GM21447 (cell line): Measurements from ENCODE around the gene CRAT.
"Not testable (repeated sequence)": the region's sequence is repeated elsewhere in the genome, so short reads cannot be mapped to it uniquely, and the experiment has no call there.

Experiments used
- ATAC-seq: cut with Tn5 transposase; IDR thresholded peaks from one replicate; pipeline ENCODE4 v1.9.1; 2021; ENCODE audit not compliant: unreplicated experiment

The CRAT gene

GRCh38 chr9:129138476-129139232, 28.1 kb upstream of the CRAT start:
- no peak for ATAC-seq

- no peak for ATAC-seq
Measured at GRCh38 chr9:129138144-129138462, 27.5 kb upstream of the CRAT start.

DNA sequence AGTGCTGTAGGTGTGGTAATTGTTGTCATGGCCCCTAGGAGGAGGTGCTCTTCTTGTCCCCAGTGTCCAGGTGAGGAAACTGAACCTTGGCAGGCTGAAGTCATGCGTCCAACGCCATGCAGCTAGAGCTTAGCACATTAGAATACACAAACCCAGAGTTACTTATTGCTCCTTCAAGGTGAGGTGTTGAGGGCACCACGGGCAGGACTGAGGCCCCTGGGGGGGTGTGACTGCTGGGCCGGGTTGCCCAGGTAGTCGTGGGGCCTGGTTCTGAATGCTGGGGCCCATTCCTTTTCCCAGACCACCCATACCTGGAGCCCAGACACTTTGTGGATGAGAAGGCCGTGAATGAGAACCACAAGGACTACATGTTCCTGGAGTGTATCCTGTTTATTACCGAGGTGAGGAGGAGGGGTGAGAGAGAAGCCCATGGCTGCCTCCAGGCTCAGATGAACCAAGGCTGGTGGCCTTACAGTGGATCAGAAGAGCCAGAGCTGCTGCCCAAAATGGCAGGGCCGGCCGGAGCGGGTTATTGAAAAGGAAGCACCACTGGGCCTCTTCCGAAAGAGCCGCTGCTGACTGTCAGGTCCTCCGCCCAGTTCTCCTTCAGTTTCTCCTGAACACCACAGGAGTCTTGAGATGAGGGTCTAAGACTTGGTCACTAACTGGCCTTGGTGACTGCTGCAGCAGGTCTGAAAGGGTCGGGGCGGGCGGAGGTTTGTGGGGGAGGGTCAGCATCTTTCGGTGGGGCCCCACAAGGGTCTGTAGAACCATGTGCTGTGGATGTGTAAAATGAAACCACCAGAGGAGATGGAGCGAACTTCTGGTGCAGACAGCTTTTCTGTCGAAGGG, 26.9 kb upstream of the CRAT start:
- no peak for ATAC-seq

GRCh38 chr9:129136446-129137035, 25.9 kb upstream of the CRAT start:
- no peak for ATAC-seq

DNA sequence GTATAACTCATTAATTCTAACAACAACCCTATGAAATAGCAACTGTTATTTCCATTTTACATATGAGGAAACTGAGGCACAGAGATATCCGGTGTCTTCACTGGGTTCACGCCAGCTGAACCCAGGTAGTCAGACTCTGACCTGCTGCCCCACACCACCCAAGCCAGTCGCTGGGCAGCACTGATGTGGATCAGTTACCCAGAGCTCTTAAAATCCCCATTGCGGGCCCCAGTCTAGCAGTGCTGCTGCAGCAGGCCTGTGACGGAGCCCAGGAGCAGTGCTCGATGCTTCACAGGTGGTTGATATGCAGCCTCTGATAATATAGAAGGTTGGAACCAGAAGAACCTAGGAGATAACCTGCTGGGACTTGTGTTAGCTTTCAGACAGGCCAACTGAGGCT, 24.9 kb upstream of the CRAT start:
- ATAC-seq = no peak

- ATAC-seq = no peak
Measured at GRCh38 chr9:129133082-129133481, 22.5 kb upstream of the CRAT start.

DNA sequence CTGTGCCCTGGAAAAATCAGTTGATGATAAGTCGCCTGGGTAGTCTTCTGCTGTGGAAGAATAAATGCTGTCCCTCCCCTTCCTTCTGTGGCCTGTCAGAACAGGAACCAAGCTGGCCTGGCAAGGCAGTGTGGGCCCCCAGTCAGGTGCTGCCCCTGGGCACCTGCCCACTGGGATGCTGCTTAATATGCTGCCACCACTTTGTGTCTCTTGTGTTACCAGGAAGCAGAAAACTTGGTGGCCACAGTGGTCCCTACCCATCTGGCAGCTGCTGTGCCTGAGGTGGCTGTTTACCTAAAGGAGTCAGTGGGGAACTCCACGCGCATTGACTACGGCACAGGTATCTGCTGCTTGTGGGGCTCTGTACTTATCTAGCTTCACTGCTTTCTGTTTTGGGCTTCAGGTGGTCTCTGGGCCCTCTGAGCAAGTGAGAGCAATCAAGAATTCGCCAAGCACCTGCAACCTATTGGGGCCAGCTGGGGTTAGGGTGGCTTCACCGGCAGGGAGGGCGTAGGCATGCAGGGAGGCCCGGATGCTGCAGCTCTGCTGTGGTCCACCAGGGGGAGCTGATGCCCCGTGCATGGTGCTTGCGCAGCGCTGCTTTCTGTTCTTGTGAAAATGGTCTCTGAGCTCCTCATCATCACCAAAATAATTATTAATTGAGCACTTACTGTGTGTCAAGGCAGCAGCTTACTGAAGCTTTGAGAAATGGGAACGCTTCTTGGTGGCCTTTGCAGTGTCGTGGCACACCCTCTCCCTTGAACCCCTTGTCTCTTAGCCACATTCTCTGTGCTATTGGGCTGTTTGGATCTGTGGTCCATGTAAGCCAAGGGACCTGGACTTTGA, 20.9 kb upstream of the CRAT start:
- no peak for ATAC-seq

DNA sequence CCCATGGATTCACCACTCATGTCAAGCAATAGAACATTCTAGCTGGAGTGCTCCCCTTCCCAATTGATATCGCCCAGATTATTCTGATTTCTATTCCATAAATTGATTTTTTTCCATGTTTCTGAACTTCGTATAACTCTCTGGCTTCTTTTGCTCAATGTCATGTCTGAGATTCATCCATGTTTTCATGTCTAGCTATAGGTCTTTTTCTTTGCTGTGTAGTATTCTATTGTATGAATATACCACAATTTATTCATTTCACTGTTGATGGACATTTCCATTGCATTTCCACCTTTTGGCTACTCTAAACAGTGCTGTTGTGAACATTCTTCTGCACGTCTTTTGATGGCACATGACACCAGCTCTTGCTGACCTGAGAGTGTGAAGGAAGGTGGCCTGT, 20.2 kb upstream of the CRAT start:
- ATAC-seq = no peak

GRCh38 chr9:129130271-129130670, 19.7 kb upstream of the CRAT start:
- not testable (repeated sequence) for ATAC-seq

DNA sequence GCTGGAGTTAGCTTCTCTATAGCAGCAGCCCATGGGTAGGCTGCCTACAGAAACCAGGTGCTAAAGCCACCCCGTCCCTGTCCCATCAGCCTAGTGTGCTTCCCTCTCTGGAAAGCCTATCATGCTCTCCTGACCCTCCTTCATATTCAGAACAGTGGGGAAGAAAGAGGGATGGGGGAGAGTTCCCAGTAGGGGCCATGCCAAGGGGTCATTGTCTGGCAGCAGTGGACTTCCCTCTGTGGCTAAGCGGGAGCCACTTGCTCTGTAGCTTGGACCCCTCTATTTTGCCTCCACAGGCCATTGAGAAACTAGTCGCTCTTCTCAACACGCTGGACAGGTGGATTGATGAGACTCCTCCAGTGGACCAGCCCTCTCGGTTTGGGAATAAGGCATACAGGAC, 18.1 kb upstream of the CRAT start:
- no peak for ATAC-seq

DNA sequence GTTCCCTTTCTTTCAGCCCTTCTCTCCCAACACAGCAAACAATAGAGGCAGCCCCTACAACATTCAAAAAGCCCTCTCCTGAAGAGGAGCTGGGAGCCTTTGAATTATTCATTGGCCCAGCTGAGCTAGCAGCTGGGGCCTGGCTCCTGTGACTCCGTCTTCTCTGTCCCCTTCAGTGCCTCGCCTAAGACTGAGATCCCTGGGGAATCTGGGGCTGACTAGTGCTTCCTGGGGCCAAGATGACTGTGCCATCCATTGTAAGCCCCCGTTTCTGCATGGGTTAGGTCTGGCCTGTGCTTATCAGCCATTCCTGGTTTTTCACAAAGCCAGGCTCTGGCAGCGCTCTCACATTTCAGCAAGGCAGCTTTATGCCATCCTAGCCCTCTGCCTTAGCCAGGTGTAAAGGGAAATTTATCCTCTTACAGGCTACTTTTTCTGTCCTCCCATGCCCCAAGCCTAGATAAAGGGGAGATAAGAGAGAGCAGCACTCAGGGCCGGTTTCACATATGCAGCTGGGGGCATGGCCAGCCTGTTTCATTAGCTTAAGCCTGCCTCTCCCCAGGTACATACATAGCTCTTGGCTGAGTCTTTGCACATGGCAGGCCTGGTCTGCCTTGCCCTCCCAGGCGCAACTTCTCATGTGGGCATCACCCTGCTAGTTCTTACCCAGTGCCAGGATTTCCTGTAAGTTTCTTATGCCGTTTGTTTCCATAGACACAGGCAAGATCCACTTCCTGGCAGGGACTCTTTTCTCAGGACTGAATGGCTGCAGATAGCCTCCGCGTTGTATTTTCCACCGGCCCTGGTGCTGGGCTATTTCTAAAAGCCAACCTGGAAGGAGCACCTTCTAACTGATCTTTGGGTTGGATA, 16.4 kb upstream of the CRAT start:
- no peak for ATAC-seq

GRCh38 chr9:129125478-129125877, 14.9 kb upstream of the CRAT start:
- no peak for ATAC-seq

GRCh38 chr9:129124506-129125069, 14.0 kb upstream of the CRAT start:
- no peak for ATAC-seq

DNA sequence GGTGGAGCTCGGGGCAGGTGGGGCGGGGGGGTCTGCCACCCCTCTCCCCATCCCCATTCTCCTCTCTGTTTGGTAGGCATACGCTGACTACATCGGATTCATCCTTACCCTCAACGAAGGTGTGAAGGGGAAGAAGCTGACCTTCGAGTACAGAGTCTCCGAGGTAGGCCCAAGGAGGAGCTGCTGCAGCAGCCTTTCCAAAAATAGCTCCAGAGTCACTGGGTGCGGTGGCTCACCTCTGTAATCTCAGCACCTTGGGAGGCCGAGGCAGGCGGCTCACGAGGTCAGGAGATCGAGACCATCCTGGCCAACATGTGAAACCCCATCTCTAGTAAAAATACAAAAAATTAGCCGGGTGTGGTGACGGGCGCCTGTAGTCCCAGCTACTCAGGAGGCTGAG, 12.4 kb upstream of the CRAT start:
- ATAC-seq = not testable (repeated sequence)

GRCh38 chr9:129122133-129122532, 11.5 kb upstream of the CRAT start:
- ATAC-seq = no peak

- no peak for ATAC-seq
Measured at GRCh38 chr9:129121483-129121882, 10.9 kb upstream of the CRAT start.

DNA sequence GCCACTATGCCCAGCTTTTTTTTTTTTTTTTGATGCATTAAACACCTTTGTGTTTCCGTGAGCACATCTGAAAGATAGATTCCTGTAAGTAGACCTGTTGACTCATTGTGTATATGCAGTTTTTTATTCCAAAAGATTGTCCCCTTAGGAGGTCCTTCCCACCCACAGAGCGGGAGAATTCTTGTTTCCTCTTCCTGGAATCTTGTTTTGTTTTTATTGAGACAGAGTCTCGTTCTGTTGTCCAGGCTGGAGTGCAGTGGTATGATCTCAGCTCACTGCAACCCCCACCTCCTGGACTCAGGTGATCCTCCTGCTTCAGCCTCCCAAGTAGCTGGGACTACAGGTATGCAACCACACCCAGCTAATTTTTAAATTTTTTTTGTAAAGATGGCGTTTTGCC, 8.2 kb upstream of the CRAT start:
- ATAC-seq = no peak

DNA sequence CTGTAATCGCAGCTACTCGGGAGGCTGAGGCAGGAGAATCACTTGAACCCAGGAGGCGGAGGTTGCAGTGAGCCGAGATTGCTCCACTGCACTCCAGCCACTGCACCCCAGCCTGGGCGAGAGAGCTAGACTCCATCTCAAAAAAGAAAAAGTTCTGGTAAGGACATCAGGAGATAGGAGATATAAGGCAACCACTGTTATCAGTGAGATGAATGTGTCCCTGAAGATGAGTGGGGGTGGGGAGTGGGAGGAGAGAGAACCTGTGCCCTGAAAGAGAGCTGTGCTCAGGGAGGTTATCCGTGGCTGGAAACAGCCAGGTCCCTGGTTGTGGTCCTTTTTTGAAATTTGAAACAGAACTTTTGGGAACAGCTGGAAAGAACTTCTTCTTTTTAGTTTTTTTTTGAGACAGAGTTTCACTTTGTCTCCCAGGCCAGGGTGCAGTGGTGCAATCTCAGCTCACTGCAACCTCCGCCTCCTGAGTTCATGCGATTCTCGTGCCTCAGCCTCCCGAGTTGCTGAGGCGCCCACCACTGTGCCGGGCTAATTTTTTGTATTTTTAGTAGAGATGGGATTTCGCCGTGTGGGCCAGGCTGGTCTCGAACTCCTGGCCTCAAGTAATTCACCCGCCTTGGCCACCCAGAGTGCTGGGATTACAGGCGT, 3.2 kb upstream of the CRAT start:
- no peak for ATAC-seq

- not testable (repeated sequence) for ATAC-seq
Measured at GRCh38 chr9:129112526-129112925, 1.9 kb upstream of the CRAT start.
